ENCODE measurements around the gene PPM1L. TPM values are rescaled to one million over a fixed set of nuclear protein-coding genes. Genes with fewer than 3 reads are reported as not detected.

The PPM1L gene
- total RNA-seq, 1 experiment from 2014 or later = 5.0 TPM

DNA sequence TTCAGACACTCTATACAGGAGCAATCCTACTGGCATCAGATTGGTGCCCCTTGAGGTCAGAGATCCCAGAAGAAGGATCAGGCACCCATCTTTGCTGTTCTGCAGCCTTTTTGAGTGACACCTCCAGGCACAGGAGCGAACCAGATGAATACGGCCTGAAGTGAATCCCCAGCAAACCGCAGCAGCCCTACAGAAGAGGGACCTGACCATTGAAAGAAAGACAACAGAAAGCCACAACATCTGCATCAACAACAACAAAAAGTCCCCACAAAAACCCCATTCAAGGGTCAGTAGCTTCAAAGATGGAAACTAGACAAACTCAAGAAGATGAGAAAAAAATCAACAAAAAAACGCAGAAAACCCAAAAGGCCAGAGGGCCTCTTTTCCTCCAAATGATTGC is 130.4 kb downstream of the PPM1L start:
- Histone ChIP-seq H3K9me3 (ENCODE audit: insufficient read depth, low read depth) (no peaks in the 10 kb centered on the region), H2AFZ (no peak overlapping the region), H3K4me2 (no peak overlapping the region), H3K36me3 (ENCODE audit: low read depth) (no peaks in the 10 kb centered on the region), H4K20me1 (ENCODE audit: insufficient read depth) (no peaks in the 10 kb centered on the region), H3K9me2 (ENCODE audit: insufficient read depth) (no peaks in the 10 kb centered on the region), H3K27me3 (ENCODE audit: insufficient read depth, low read depth) (no peaks in the 10 kb centered on the region), H3F3A (ENCODE audit: insufficient read depth, low read depth) (no peaks in the 10 kb centered on the region), H3K27ac (no peak overlapping the region), H3K4me1 (replicated peaks; ENCODE audit: insufficient read depth) (no peaks in the 10 kb centered on the region), H3K4me3 (no peak overlapping the region), H3K79me2 (ENCODE audit: low read depth) (no peaks in the 10 kb centered on the region)
- BruUV-seq (replicated peaks) = no TSS peak
- ChIA-PET CTCF (no interaction called here), POLR2A (ENCODE audit: unreplicated experiment) (no interaction called here)
- no peak for DNase-seq
- intact Hi-C loops (cut with micrococcal nuclease; ENCODE audit: unreplicated experiment) = no loop called here
- TF ChIP-seq, protein P1, sequence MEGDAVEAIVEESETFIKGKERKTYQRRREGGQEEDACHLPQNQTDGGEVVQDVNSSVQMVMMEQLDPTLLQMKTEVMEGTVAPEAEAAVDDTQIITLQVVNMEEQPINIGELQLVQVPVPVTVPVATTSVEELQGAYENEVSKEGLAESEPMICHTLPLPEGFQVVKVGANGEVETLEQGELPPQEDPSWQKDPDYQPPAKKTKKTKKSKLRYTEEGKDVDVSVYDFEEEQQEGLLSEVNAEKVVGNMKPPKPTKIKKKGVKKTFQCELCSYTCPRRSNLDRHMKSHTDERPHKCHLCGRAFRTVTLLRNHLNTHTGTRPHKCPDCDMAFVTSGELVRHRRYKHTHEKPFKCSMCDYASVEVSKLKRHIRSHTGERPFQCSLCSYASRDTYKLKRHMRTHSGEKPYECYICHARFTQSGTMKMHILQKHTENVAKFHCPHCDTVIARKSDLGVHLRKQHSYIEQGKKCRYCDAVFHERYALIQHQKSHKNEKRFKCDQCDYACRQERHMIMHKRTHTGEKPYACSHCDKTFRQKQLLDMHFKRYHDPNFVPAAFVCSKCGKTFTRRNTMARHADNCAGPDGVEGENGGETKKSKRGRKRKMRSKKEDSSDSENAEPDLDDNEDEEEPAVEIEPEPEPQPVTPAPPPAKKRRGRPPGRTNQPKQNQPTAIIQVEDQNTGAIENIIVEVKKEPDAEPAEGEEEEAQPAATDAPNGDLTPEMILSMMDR (conservative IDR thresholded peaks at IDR 0.05) = no peak
- no peak for TF ChIP-seq EZH2 (IDR thresholded peaks at IDR 0.05; ENCODE audit: low read depth)

DNA sequence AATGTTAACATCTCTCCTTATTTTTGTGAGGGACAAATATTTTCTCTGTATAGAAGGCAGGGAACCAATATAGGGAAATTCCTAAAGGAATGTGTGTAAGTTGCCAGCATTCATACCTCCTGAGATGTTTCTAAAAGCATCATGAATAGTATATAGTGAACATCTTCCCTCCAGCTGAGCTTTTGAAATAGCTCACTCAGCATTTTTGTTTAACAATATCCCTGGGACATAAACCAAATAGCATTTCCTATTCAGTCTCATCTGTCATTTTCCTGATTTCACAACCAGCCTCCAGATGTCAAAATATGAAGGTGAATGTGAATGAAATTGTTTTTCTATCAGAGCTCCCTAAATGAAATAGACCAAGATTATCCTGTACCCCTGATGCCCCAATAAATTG is 137.2 kb downstream of the PPM1L start:
- BruUV-seq (replicated peaks) = no TSS peak
- Histone ChIP-seq H3K9me3 (ENCODE audit: insufficient read depth, low read depth) (no peaks in the 10 kb centered on the region), H4K20me1 (ENCODE audit: insufficient read depth) (no peaks in the 10 kb centered on the region), H2AFZ (no peak overlapping the region), H3F3A (ENCODE audit: insufficient read depth, low read depth) (peaks cover 2% of the 10 kb centered on the region; the same call in 1 of the 2 replicates), H3K4me3 (no peak overlapping the region), H3K4me1 (replicated peaks; ENCODE audit: insufficient read depth) (no peaks in the 10 kb centered on the region), H3K27me3 (ENCODE audit: insufficient read depth, low read depth) (no peaks in the 10 kb centered on the region), H3K36me3 (ENCODE audit: low read depth) (no peaks in the 10 kb centered on the region), H3K9me2 (ENCODE audit: insufficient read depth) (no peaks in the 10 kb centered on the region), H3K27ac (no peak overlapping the region), H3K4me2 (no peak overlapping the region), H3K79me2 (ENCODE audit: low read depth) (no peaks in the 10 kb centered on the region)
- TF ChIP-seq, protein P1 (conservative IDR thresholded peaks at IDR 0.05) = no peak
- TF ChIP-seq EZH2 (IDR thresholded peaks at IDR 0.05; ENCODE audit: low read depth) = no peak
- intact Hi-C loops (cut with micrococcal nuclease; ENCODE audit: unreplicated experiment) = no loop called here
- POLR2A ChIA-PET (ENCODE audit: unreplicated experiment) = no interaction called here
- CTCF ChIA-PET = no interaction called here
- DNase-seq = no peak

DNA sequence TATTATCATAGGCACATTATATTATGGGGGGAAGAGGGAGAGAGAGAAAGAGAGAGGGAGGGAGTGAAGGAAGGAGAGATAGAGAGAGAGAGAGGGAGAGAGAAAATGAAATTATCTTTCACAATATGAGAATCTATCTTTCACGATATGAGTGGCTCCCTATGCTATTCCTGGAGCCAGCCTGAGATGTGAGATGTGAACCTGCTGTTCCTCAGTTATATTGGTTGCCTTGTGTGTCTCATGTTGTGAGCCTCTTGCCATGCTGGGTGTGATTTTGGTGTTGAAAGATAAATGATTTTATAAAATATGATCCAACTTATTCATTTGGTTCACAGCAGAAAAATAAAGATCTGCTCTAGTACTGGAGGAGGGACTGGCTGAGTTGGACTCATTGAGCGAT is 148.7 kb downstream of the PPM1L start:
- intact Hi-C loops (cut with micrococcal nuclease; ENCODE audit: unreplicated experiment) = no loop called here
- H3F3A ChIP-seq (ENCODE audit: insufficient read depth, low read depth) = no peaks in the 10 kb centered on the region
- H3K4me3 ChIP-seq = no peak overlapping the region
- ChIA-PET POLR2A (ENCODE audit: unreplicated experiment) (no interaction called here), CTCF (interaction anchor here (0.6 kb wide), 1 partner anchor 21 kb away, joined by 3 read pairs; no protein-coding TSS in a partner anchor)
- TF ChIP-seq, protein P1 (conservative IDR thresholded peaks at IDR 0.05) = no peak
- no peak for TF ChIP-seq EZH2 (IDR thresholded peaks at IDR 0.05; ENCODE audit: low read depth)
- H3K9me2 ChIP-seq (ENCODE audit: insufficient read depth) = no peaks in the 10 kb centered on the region
- no peak overlapping the region for H3K27ac ChIP-seq
- no TSS peak for BruUV-seq (replicated peaks)
- no peaks in the 10 kb centered on the region for H3K79me2 ChIP-seq (ENCODE audit: low read depth)
- H4K20me1 ChIP-seq (ENCODE audit: insufficient read depth) = no peaks in the 10 kb centered on the region
- no peaks in the 10 kb centered on the region for H3K36me3 ChIP-seq (ENCODE audit: low read depth)
- H3K4me2 ChIP-seq = no peak overlapping the region
- no peaks in the 10 kb centered on the region for H3K4me1 ChIP-seq (replicated peaks; ENCODE audit: insufficient read depth)
- H2AFZ ChIP-seq = no peak overlapping the region
- H3K27me3 ChIP-seq (ENCODE audit: insufficient read depth, low read depth) = no peaks in the 10 kb centered on the region
- H3K9me3 ChIP-seq (ENCODE audit: insufficient read depth, low read depth) = peaks cover 3% of the 10 kb centered on the region; the same call in 1 of the 2 replicates
- no peak for DNase-seq

All from PC-9 (cell line).